H9 (cell line): Measurements from ENCODE around the gene TRAK2. TPM values are rescaled to one million over a fixed set of nuclear protein-coding genes. Genes with fewer than 3 reads are reported as not detected.

Experiments
- DNase-seq: peaks from one replicate; pipeline ENCODE4 v3.0.0-alpha.2; 2017
- H2AFZ ChIP-seq: one replicate; pipeline ENCODE4 v1.6.1; 2013; ENCODE audit warnings: mild to moderate bottlenecking, low read length, control low read depth, moderate library complexity
- H2AK5ac ChIP-seq: 2 replicates; pipeline ENCODE4 v1.6.1; 2013; ENCODE audit warnings: low read length, control low read depth, mixed read lengths; ENCODE audit not compliant: insufficient read length
- H2BK120ac ChIP-seq: one replicate; pipeline ENCODE4 v1.6.1; 2013; ENCODE audit warnings: low read depth, mild to moderate bottlenecking, low read length, control low read depth, inconsistent platforms; ENCODE audit not compliant: poor library complexity, severe bottlenecking
- H2BK12ac ChIP-seq: 2 replicates; pipeline ENCODE4 v1.6.1; 2013; ENCODE audit warnings: low read length, control low read depth, mixed read lengths, low read depth; ENCODE audit not compliant: insufficient read length
- H2BK15ac ChIP-seq: 2 replicates; pipeline ENCODE4 v1.6.1; 2013; ENCODE audit warnings: low read depth, low read length, control low read depth
- H2BK20ac ChIP-seq: one replicate; pipeline ENCODE4 v1.6.1; 2013; ENCODE audit warnings: low read depth, mild to moderate bottlenecking, low read length, control low read depth, inconsistent platforms; ENCODE audit not compliant: poor library complexity, severe bottlenecking
- H2BK5ac ChIP-seq: 2 replicates; pipeline ENCODE4 v1.6.1; 2013; ENCODE audit warnings: low read length, control low read depth, mixed read lengths; ENCODE audit not compliant: insufficient read length
- H3K14ac ChIP-seq: 2 replicates; pipeline ENCODE4 v1.6.1; 2013; ENCODE audit warnings: low read length, control low read depth; ENCODE audit not compliant: insufficient read depth
- H3K18ac ChIP-seq: 2 replicates; pipeline ENCODE4 v1.6.1; 2013; ENCODE audit warnings: low read depth, mild to moderate bottlenecking, mixed read lengths, low read length, control low read depth; ENCODE audit not compliant: insufficient read length
- H3K23ac ChIP-seq: 2 replicates; pipeline ENCODE4 v1.6.1; 2013; ENCODE audit warnings: low read length, control low read depth, mixed read lengths, low read depth; ENCODE audit not compliant: insufficient read length
- H3K23me2 ChIP-seq: 2 replicates; pipeline ENCODE4 v1.6.1; 2013; ENCODE audit warnings: low read depth, mild to moderate bottlenecking, mixed read lengths, low read length, control low read depth; ENCODE audit not compliant: insufficient read length, poor library complexity, severe bottlenecking
- H3K27ac ChIP-seq: 2 replicates; pipeline ENCODE4 v1.5.1; 2013; ENCODE audit warnings: low read length, control low read depth, mixed read lengths, low read depth; ENCODE audit not compliant: insufficient read length
- H3K27me3 ChIP-seq: 2 replicates; pipeline ENCODE4 v1.6.1; 2013; ENCODE audit warnings: low read length, control low read depth, inconsistent platforms; ENCODE audit not compliant: insufficient read depth
- H3K4ac ChIP-seq: 2 replicates; pipeline ENCODE4 v1.6.1; 2013; ENCODE audit warnings: low read depth, mild to moderate bottlenecking, control low read depth, inconsistent platforms, low read length, moderate library complexity
- H3K4me1 ChIP-seq: 2 replicates; pipeline ENCODE4 v1.6.1; 2013; ENCODE audit warnings: low read length, control low read depth, inconsistent platforms; ENCODE audit not compliant: insufficient read depth
- H3K4me2 ChIP-seq: 2 replicates; pipeline ENCODE4 v1.6.1; 2013; ENCODE audit warnings: low read length, control low read depth, mixed read lengths; ENCODE audit not compliant: insufficient read length, insufficient read depth
- H3K56ac ChIP-seq: 2 replicates; pipeline ENCODE4 v1.6.1; 2013; ENCODE audit warnings: low read depth, mild to moderate bottlenecking, mixed read lengths, low read length, control low read depth; ENCODE audit not compliant: insufficient read length
- H3K79me1 ChIP-seq: 2 replicates; pipeline ENCODE4 v1.6.1; 2013; ENCODE audit warnings: low read depth, mild to moderate bottlenecking, moderate library complexity, low read length, control low read depth, inconsistent platforms; ENCODE audit not compliant: insufficient read depth, poor library complexity, severe bottlenecking
- H3K79me2 ChIP-seq: 2 replicates; pipeline ENCODE4 v1.6.1; 2013; ENCODE audit warnings: low read length, control low read depth, inconsistent platforms; ENCODE audit not compliant: insufficient read depth
- H3K9ac ChIP-seq: 2 replicates; pipeline ENCODE4 v1.6.1; 2013; ENCODE audit warnings: low read length, control low read depth, mixed read lengths; ENCODE audit not compliant: insufficient read length; ENCODE audit errors: extremely low read depth
- H3K9me3 ChIP-seq: one replicate; pipeline ENCODE4 v1.6.1; 2013; ENCODE audit warnings: low read depth, low read length, inconsistent platforms; ENCODE audit not compliant: control insufficient read depth
- H3T11ph ChIP-seq: one replicate; pipeline ENCODE4 v1.6.1; 2013; ENCODE audit warnings: mild to moderate bottlenecking, low read length, control low read depth, inconsistent platforms
- H4K20me1 ChIP-seq: one replicate; pipeline ENCODE4 v1.6.1; 2013; ENCODE audit not compliant: control insufficient read depth, insufficient read length, insufficient read depth
- H4K5ac ChIP-seq: 2 replicates; pipeline ENCODE4 v1.6.1; 2013; ENCODE audit warnings: low read depth, mild to moderate bottlenecking, mixed read lengths, low read length, control low read depth; ENCODE audit not compliant: insufficient read length
- H4K8ac ChIP-seq: replicated peaks from 2 replicates; pipeline ENCODE4 v1.6.1; 2013; ENCODE audit warnings: low read length, control low read depth, mixed read lengths, low read depth; ENCODE audit not compliant: insufficient read length
- H4K91ac ChIP-seq: 2 replicates; pipeline ENCODE4 v1.6.1; 2013; ENCODE audit warnings: low read depth, mild to moderate bottlenecking, moderate library complexity, mixed read lengths, low read length, control low read depth; ENCODE audit not compliant: insufficient read length
- H3K27ac Mint-ChIP-seq, 3 experiments: 2 replicates in 2 of 3; 3 replicates in 1 of 3; pipeline ENCODE4 v1.8.0; 2020 to 2021; ENCODE audit warnings: mixed read lengths in 3 of 3, mild to moderate bottlenecking in 1 of 3, moderate library complexity in 1 of 3
- H3K27me3 Mint-ChIP-seq: 2 replicates; pipeline ENCODE4 v1.8.0; 2021; ENCODE audit warnings: low read depth, mild to moderate bottlenecking, moderate library complexity, mixed read lengths
- H3K36me3 Mint-ChIP-seq, 3 experiments: 2 replicates in 2 of 3; 3 replicates in 1 of 3; pipeline ENCODE4 v1.8.0; 2020 to 2021; ENCODE audit warnings: low read depth in 3 of 3, mixed read lengths in 3 of 3; ENCODE audit not compliant: insufficient read depth in 1 of 3
- H3K4me1 Mint-ChIP-seq, 2 experiments: 2 replicates each; pipeline ENCODE4 v1.8.0; 2020; ENCODE audit warnings: mixed read lengths in 2 of 2
- H3K4me3 Mint-ChIP-seq, 2 experiments: 2 replicates in 1 of 2; 3 replicates in 1 of 2; pipeline ENCODE4 v1.8.0; 2020 to 2021; ENCODE audit warnings: mild to moderate bottlenecking in 2 of 2, mixed read lengths in 2 of 2, moderate library complexity in 1 of 2
- H3K9me3 Mint-ChIP-seq, 2 experiments: 2 replicates in 1 of 2; 3 replicates in 1 of 2; pipeline ENCODE4 v1.8.0; 2020; ENCODE audit warnings: mild to moderate bottlenecking in 2 of 2, mixed read lengths in 2 of 2, moderate library complexity in 1 of 2
- CTCF ChIP-seq: fragments of 200-600 bp; sonication (generic); conservative IDR thresholded peaks from 3 replicates; pipeline ENCODE4 v1.8.0; 2021; ENCODE audit warnings: antibody characterized with exemption, mild to moderate bottlenecking
- WGBS: extraction: QIAGEN DNeasy Blood & Tissue Kit; methylation state at CpG from one replicate; pipeline ENCODE4 v1.1.7; 2013; ENCODE audit warnings: missing lambda C conversion rate, low lambda C conversion rate, mixed read lengths; ENCODE audit not compliant: insufficient read length; ENCODE audit errors: extremely low coverage; 5-methylcytosine and 5-hydroxymethylcytosine counted together
- long read RNA-seq: library from polyadenylated mRNA; unstranded; transcript quantifications from one replicate; pipeline ENCODE4 v2.0.0, GENCODE V29; 2020
- total RNA-seq: library from RNA; stranded (reverse); gene quantifications from 2 replicates; pipeline ENCODE4 v1.2.1, GENCODE V29; 2021

Gene TRAK2, protein sequence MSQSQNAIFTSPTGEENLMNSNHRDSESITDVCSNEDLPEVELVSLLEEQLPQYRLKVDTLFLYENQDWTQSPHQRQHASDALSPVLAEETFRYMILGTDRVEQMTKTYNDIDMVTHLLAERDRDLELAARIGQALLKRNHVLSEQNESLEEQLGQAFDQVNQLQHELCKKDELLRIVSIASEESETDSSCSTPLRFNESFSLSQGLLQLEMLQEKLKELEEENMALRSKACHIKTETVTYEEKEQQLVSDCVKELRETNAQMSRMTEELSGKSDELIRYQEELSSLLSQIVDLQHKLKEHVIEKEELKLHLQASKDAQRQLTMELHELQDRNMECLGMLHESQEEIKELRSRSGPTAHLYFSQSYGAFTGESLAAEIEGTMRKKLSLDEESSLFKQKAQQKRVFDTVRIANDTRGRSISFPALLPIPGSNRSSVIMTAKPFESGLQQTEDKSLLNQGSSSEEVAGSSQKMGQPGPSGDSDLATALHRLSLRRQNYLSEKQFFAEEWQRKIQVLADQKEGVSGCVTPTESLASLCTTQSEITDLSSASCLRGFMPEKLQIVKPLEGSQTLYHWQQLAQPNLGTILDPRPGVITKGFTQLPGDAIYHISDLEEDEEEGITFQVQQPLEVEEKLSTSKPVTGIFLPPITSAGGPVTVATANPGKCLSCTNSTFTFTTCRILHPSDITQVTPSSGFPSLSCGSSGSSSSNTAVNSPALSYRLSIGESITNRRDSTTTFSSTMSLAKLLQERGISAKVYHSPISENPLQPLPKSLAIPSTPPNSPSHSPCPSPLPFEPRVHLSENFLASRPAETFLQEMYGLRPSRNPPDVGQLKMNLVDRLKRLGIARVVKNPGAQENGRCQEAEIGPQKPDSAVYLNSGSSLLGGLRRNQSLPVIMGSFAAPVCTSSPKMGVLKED
- total RNA-seq, result 13.8 and 14.2 TPM in 2 replicates
- long read RNA-seq, full-length matches to known transcripts, result 35 of 57 reads
- long read RNA-seq, partial matches to known transcripts, result 10 of 57 reads
- long read RNA-seq, other reads (novel, unspliced or antisense), result 12 of 57 reads

- Histone ChIP-seq H3K4me2 (peak within 1 kb of the TSS; percentile 99), H3K23me2 (peaks cover 7% of the 10 kb centered on the region), H3K27ac (no peak within 1 kb of the TSS), H3T11ph (no peak within 1 kb of the TSS), H3K56ac (no peak within 1 kb of the TSS), H3K18ac (peak within 1 kb of the TSS; percentile 67), H2BK15ac (no peak within 1 kb of the TSS; the same call in 1 of the 2 replicates), H3K4ac (no peak within 1 kb of the TSS), H3K4me1 (no peaks in the 10 kb centered on the region; the same call in 1 of the 2 replicates), H3K9ac (peak within 1 kb of the TSS; percentile 82), H2BK20ac (no peak within 1 kb of the TSS), H3K9me3 (no peaks in the 10 kb centered on the region), H4K20me1 (no peaks in the 10 kb centered on the region), H3K79me1 (no peaks in the 10 kb centered on the region), H2BK120ac (no peak within 1 kb of the TSS), H3K14ac (peak within 1 kb of the TSS; percentile 86), H4K5ac (no peak within 1 kb of the TSS), H2BK12ac (no peak within 1 kb of the TSS), H2AFZ (peak within 1 kb of the TSS; percentile 78), H2BK5ac (no peak within 1 kb of the TSS), H3K27me3 (no peaks in the 10 kb centered on the region), H2AK5ac (no peak within 1 kb of the TSS), H4K8ac (no peak within 1 kb of the TSS), H3K23ac (no peak within 1 kb of the TSS), H4K91ac (no peak within 1 kb of the TSS), H3K79me2 (no peaks in the 10 kb centered on the region)
- Mint-ChIP-seq H3K27ac (peak within 1 kb of the TSS; percentile 85 to 94 (median 93)), H3K36me3 (0 out of 7 replicates have a peak, but pooled peaks cover 0 to 2% (median 0%) of the 10 kb centered on the region in 3 experiments), H3K27me3 (no peaks in the 10 kb centered on the region; the same call in none of the 2 replicates), H3K9me3 (no peaks in the 10 kb centered on the region), H3K4me3 (peak within 1 kb of the TSS; percentile 93 to 96), H3K4me1 (peaks cover 6 to 16% of the 10 kb centered on the region in 2 experiments)
- WGBS, result no CpG with 5 or more reads among the region's 78 CpGs
- TF ChIP-seq CTCF, result peak; percentile 53
- peak; percentile 97 for DNase-seq
Measured at GRCh38 chr2:201451292-201452057, at the start of gene TRAK2, which contains the start of gene STRADB. Gene TRAK2 (minus strand): TSS chr2:201451458. CDS start chr2:201420507, 30,951 bp downstream. Gene STRADB (plus strand): TSS chr2:201451740. CDS start chr2:201454841, 3,101 bp downstream.
